NCI-H510A (cell line): ENCODE data around the gene ZBTB7C.

Experiments used
- DNase-seq: peaks from one replicate; lab custom pipeline; 2025; lab: John Stamatoyannopoulos, UW

The ZBTB7C gene

GRCh38 chr18:47993409-47993808 lies 415.8 kb downstream of the ZBTB7C start:
- DNase-seq, result no peak

GRCh38 chr18:47992976-47993375 lies 416.2 kb downstream of the ZBTB7C start:
- DNase-seq, result no peak

- no peak for DNase-seq
Observed at GRCh38 chr18:47992266-47992665, 416.9 kb downstream of the ZBTB7C start.

GRCh38 chr18:47990981-47991380 lies 418.2 kb downstream of the ZBTB7C start:
- no peak for DNase-seq

- no peak for DNase-seq
Observed at GRCh38 chr18:47987388-47987699, 421.8 kb downstream of the ZBTB7C start.

- DNase-seq, result no peak
Observed at GRCh38 chr18:47986620-47987387, 422.4 kb downstream of the ZBTB7C start.

- DNase-seq, result no peak
Observed at GRCh38 chr18:47985866-47986265, 423.3 kb downstream of the ZBTB7C start.

- no peak for DNase-seq
Observed at GRCh38 chr18:47984991-47985390, 424.2 kb downstream of the ZBTB7C start.

GRCh38 chr18:47983946-47984345 lies 425.2 kb downstream of the ZBTB7C start:
- DNase-seq, result no peak

GRCh38 chr18:47983055-47983454 lies 426.1 kb downstream of the ZBTB7C start:
- DNase-seq, result no peak

- DNase-seq, result no peak
Observed at GRCh38 chr18:47981830-47982229, 427.4 kb downstream of the ZBTB7C start.

GRCh38 chr18:47981320-47981719 lies 427.9 kb downstream of the ZBTB7C start:
- no peak for DNase-seq

- no peak for DNase-seq
Observed at GRCh38 chr18:47979611-47980200, 429.5 kb downstream of the ZBTB7C start.

GRCh38 chr18:47978603-47979002 lies 430.6 kb downstream of the ZBTB7C start:
- DNase-seq, result no peak

GRCh38 chr18:47978141-47978540 lies 431.0 kb downstream of the ZBTB7C start:
- no peak for DNase-seq
